HG03565 (cell line): Measurements from ENCODE around the gene GLRA2.

Experiments used
- ATAC-seq: cut with Tn5 transposase; IDR thresholded peaks from one replicate; pipeline ENCODE4 v1.9.1; 2021; ENCODE audit warnings: mild to moderate bottlenecking, moderate library complexity; ENCODE audit not compliant: unreplicated experiment

The GLRA2 gene

GRCh38 chrX:14697451-14697850 lies 168.1 kb downstream of the GLRA2 start:
- ATAC-seq = no peak

GRCh38 chrX:14698790-14699189 lies 169.5 kb downstream of the GLRA2 start:
- no peak for ATAC-seq

- ATAC-seq = no peak
Observed at GRCh38 chrX:14700982-14701381, 171.6 kb downstream of the GLRA2 start.

GRCh38 chrX:14702145-14702544 lies 172.8 kb downstream of the GLRA2 start:
- no peak for ATAC-seq

- no peak for ATAC-seq
Observed at GRCh38 chrX:14712096-14712495, 182.8 kb downstream of the GLRA2 start.

GRCh38 chrX:14717949-14718348 lies 188.6 kb downstream of the GLRA2 start:
- no peak for ATAC-seq

- no peak for ATAC-seq
Observed at GRCh38 chrX:14718403-14718802, 189.1 kb downstream of the GLRA2 start.

GRCh38 chrX:14729058-14729457 lies 199.7 kb downstream of the GLRA2 start:
- ATAC-seq = no peak

- ATAC-seq = no peak
Observed at GRCh38 chrX:14738643-14739042, 209.3 kb downstream of the GLRA2 start.

GRCh38 chrX:14753441-14753840 lies 224.1 kb downstream of the GLRA2 start:
- ATAC-seq = no peak

- ATAC-seq = no peak
Observed at GRCh38 chrX:14758029-14758491, 228.7 kb downstream of the GLRA2 start.

GRCh38 chrX:14775416-14775815 lies 246.1 kb downstream of the GLRA2 start:
- no peak for ATAC-seq

GRCh38 chrX:14776901-14777300 lies 247.6 kb downstream of the GLRA2 start:
- no peak for ATAC-seq

- ATAC-seq = no peak
Observed at GRCh38 chrX:14777525-14777924, 248.2 kb downstream of the GLRA2 start.

- ATAC-seq = no peak
Observed at GRCh38 chrX:14779580-14779979, 250.2 kb downstream of the GLRA2 start.
